SU-DHL-6 (cell line): ENCODE data around the gene PDE2A.

Experiments
- EZH2phosphoT487 ChIP-seq: fragments of 200-600 bp; sonication (generic), shearing (Covaris generic); conservative IDR thresholded peaks from 2 replicates; pipeline ENCODE4 v1.6.1; 2018; ENCODE audit warnings: mild to moderate bottlenecking, antibody characterized with exemption, low read length, moderate library complexity, mixed read lengths
- TF ChIP-seq, protein P1 (sequence below): fragments of 200-600 bp; sonication (generic); IDR thresholded peaks from one replicate; pipeline ENCODE4 v1.5.1; 2017; ENCODE audit warnings: antibody characterized with exemption, mild to moderate bottlenecking, low read length, moderate library complexity; ENCODE audit not compliant: insufficient read depth, poor library complexity, severe bottlenecking

DNA sequence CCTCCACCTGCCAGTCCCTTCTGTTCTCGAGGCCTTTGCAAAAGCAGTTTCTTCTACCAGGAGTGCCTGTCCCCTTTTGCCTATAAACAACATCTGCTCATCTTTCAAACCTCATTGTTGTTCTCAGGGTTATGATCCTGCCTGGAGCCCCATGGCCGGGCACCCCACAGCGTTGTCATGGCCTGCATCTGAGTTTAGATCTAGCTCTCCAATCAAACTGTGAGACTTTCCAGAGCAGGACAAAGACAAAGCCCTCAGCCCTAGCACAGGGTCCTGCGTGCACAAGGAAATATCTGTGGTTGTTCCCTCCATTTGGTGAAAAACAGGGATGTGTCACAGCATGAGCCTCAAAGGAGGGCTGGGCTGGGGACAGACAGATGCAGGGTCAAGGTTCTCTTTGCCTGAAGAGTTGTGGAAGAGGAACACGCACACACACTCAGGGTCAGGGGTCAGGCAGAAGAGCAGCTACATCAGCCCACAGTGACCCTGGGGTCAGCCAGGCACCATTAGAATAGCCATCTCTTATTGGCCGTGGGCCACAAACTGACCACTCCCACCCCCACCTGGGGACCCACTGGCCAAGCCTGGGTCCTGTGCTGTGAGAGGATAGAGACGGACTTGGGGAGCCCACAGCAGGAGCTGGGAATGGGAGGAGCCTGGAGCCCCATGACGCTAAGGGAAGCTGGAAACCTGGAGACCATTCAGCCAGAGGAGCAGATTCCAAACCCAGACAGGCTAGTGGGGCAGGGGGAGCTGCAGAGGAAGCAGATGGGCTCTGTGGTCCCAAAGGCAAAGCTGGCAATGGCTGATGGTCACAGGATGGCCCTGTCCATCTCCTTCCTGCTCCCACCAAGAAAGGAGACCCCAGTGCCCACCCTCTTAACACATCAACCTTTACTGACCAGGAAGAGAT, 99.4 kb downstream of the PDE2A start:
- TF ChIP-seq, protein P1, sequence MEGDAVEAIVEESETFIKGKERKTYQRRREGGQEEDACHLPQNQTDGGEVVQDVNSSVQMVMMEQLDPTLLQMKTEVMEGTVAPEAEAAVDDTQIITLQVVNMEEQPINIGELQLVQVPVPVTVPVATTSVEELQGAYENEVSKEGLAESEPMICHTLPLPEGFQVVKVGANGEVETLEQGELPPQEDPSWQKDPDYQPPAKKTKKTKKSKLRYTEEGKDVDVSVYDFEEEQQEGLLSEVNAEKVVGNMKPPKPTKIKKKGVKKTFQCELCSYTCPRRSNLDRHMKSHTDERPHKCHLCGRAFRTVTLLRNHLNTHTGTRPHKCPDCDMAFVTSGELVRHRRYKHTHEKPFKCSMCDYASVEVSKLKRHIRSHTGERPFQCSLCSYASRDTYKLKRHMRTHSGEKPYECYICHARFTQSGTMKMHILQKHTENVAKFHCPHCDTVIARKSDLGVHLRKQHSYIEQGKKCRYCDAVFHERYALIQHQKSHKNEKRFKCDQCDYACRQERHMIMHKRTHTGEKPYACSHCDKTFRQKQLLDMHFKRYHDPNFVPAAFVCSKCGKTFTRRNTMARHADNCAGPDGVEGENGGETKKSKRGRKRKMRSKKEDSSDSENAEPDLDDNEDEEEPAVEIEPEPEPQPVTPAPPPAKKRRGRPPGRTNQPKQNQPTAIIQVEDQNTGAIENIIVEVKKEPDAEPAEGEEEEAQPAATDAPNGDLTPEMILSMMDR = no peak
- TF ChIP-seq EZH2phosphoT487 = no peak
